GM23248 (cell line): ENCODE data around the gene ACP5.
"Not testable (repeated sequence)": the region's sequence is repeated elsewhere in the genome, so short reads cannot be mapped to it uniquely, and the experiment has no call there.

Source experiments
- EZH2 ChIP-seq: fragments of 200-600 bp; sonication (generic); IDR thresholded peaks from 2 replicates; pipeline ENCODE4 v1.6.1; 2018; ENCODE audit warnings: antibody characterized with exemption, mild to moderate bottlenecking; ENCODE audit not compliant: insufficient read depth, poor library complexity, severe bottlenecking
- EZH2phosphoT487 ChIP-seq: fragments of 200-600 bp; sonication (generic); IDR thresholded peaks from 2 replicates; pipeline ENCODE4 v1.6.1; 2018; ENCODE audit warnings: antibody characterized with exemption, moderate library complexity, mild to moderate bottlenecking, low read depth; ENCODE audit not compliant: insufficient read depth

- not testable (repeated sequence) for TF ChIP-seq EZH2phosphoT487, EZH2
Measured at GRCh38 chr19:11564082-11564807, 13.2 kb downstream of the ACP5 start.
